ENCODE results near the gene NRSN2. TPM values are rescaled to one million over a fixed set of nuclear protein-coding genes. Genes with fewer than 3 reads are reported as not detected.

Gene NRSN2
- polyA plus RNA-seq, 1 of the 3 experiments (the other 2 are of a cell fraction), result 146 TPM

- POLR2A ChIA-PET, result no interaction called here
- Histone ChIP-seq H3F3A (replicated peaks; ENCODE audit: insufficient read depth) (peaks cover 12% of the 10 kb centered on the region), H3K9me2 (no peaks in the 10 kb centered on the region), H3K36me3 (replicated peaks in 1 of 2; ENCODE audit: control insufficient read depth in 1 of 2, insufficient read depth in 2 of 2, low read length in 1 of 2) (no peaks in the 10 kb centered on the region), H2AFZ (ENCODE audit: low read depth) (no peak overlapping the region), H3K79me2 (ENCODE audit: insufficient read depth) (no peaks in the 10 kb centered on the region), H3K9me3 (no peaks in the 10 kb centered on the region), H4K20me1 (ENCODE audit: insufficient read depth) (no peaks in the 10 kb centered on the region), H3K27ac (ENCODE audit: low read depth in 2 of 2, low read length in 1 of 2) (no peak overlapping the region), H3K4me3 (ENCODE audit: low read depth in 2 of 2, low read length in 1 of 2) (no peak overlapping the region), H3K4me2 (no peak overlapping the region), H3K9ac (no peak overlapping the region), H3K27me3 (ENCODE audit: insufficient read depth) (no peaks in the 10 kb centered on the region), H3K4me1 (ENCODE audit: control insufficient read depth in 1 of 2, insufficient read depth in 2 of 2, low read depth in 1 of 2, low read length in 1 of 2) (peaks cover 10 to 27% of the 10 kb centered on the region in 2 experiments; a peak in 3 of 4 replicates)
- WGBS (ENCODE audit: low lambda C conversion rate), result 98% methylated on average over 4 of the region's 4 CpGs
- TF ChIP-seq ELF1 (IDR thresholded peaks at IDR 0.05) (no peak), TCF12 (IDR thresholded peaks at IDR 0.05) (no peak), NRF1 (IDR thresholded peaks at IDR 0.05; ENCODE audit: low read depth, low read length) (no peak), TEAD4 (IDR thresholded peaks at IDR 0.05; ENCODE audit: borderline replicate concordance, insufficient read depth) (no peak), RXRA (IDR thresholded peaks at IDR 0.05; ENCODE audit: borderline replicate concordance, low read depth) (no peak), RFX5 (IDR thresholded peaks at IDR 0.05; ENCODE audit: low read length) (no peak), SIN3A (IDR thresholded peaks at IDR 0.05; ENCODE audit: borderline replicate concordance, low read depth, low read length) (no peak)
- TF ChIP-seq, protein P1, sequence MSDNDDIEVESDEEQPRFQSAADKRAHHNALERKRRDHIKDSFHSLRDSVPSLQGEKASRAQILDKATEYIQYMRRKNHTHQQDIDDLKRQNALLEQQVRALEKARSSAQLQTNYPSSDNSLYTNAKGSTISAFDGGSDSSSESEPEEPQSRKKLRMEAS (IDR thresholded peaks at IDR 0.05; ENCODE audit: low read depth), result no peak
- no peak for DNase-seq
- CTCF ChIA-PET, result interaction anchor here (0.8 to 1.5 kb wide), 4 partner anchors 12 to 142 kb away, joined by 3 to 4 read pairs (median 3); no protein-coding TSS in a partner anchor
Measured at GRCh38 chr20:368915-369314, 22.0 kb downstream of the NRSN2 start.

DNA sequence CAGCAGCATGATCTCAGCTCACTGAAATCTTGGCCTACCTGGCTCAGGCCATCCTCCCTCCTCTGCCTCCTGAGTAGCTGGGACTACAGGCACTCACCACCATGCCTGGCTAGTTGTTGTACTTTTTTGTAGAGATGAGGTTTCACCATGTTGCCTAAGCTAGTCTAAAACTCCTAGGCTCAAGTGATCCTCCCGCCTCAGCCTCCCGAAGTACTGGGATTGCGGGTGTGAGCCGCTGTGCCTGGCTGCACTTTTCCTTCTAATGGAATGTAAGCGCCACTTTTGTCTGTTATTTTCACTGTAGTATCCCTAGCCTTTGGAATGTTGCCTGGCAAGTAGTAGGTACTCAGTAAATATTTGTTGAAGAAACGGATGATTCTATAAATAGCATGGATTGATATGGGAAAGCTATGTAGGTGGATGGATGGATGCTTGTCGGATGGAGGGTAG lies 23.3 kb downstream of the NRSN2 start:
- no peak for DNase-seq
- H3K79me2 ChIP-seq (ENCODE audit: insufficient read depth), result no peaks in the 10 kb centered on the region
- no peak for TF ChIP-seq TAF1 (IDR thresholded peaks at IDR 0.05; ENCODE audit: borderline replicate concordance, low read depth, low read length)
- TF ChIP-seq RXRA (IDR thresholded peaks at IDR 0.05; ENCODE audit: borderline replicate concordance, low read depth), result no peak
- TF ChIP-seq SIN3A (IDR thresholded peaks at IDR 0.05; ENCODE audit: borderline replicate concordance, low read depth, low read length), result no peak
- no peak for TF ChIP-seq GATA2 (CRISPR knock-in tag; IDR thresholded peaks at IDR 0.05)
- TF ChIP-seq, protein P2, sequence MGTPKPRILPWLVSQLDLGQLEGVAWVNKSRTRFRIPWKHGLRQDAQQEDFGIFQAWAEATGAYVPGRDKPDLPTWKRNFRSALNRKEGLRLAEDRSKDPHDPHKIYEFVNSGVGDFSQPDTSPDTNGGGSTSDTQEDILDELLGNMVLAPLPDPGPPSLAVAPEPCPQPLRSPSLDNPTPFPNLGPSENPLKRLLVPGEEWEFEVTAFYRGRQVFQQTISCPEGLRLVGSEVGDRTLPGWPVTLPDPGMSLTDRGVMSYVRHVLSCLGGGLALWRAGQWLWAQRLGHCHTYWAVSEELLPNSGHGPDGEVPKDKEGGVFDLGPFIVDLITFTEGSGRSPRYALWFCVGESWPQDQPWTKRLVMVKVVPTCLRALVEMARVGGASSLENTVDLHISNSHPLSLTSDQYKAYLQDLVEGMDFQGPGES (IDR thresholded peaks at IDR 0.05; ENCODE audit: low read depth, low read length), result no peak
- H3K9me2 ChIP-seq, result no peaks in the 10 kb centered on the region
- no peak overlapping the region; a peak in 1 of 4 replicates for H3K27ac ChIP-seq (ENCODE audit: low read depth in 2 of 2, low read length in 1 of 2)
- H2AFZ ChIP-seq (ENCODE audit: low read depth), result no peak overlapping the region
- H3K4me3 ChIP-seq (ENCODE audit: low read depth in 2 of 2, low read length in 1 of 2), result no peak overlapping the region
- H3K36me3 ChIP-seq (replicated peaks in 1 of 2; ENCODE audit: control insufficient read depth in 1 of 2, insufficient read depth in 2 of 2, low read length in 1 of 2), result no peaks in the 10 kb centered on the region
- no peaks in the 10 kb centered on the region for H3K9me3 ChIP-seq
- no peaks in the 10 kb centered on the region for H3K27me3 ChIP-seq (ENCODE audit: insufficient read depth)
- CTCF ChIA-PET, result interaction anchor here (1.0 to 2.0 kb wide), 3 partner anchors 15 to 141 kb away, joined by 3 to 6 read pairs (median 4); no protein-coding TSS in a partner anchor
- no peaks in the 10 kb centered on the region for H4K20me1 ChIP-seq (ENCODE audit: insufficient read depth)
- no peak overlapping the region for H3K9ac ChIP-seq
- H3K4me1 ChIP-seq (ENCODE audit: control insufficient read depth in 1 of 2, insufficient read depth in 2 of 2, low read depth in 1 of 2, low read length in 1 of 2), result peaks cover 10 to 27% of the 10 kb centered on the region in 2 experiments; a peak in 3 of 4 replicates
- peaks cover 12% of the 10 kb centered on the region for H3F3A ChIP-seq (replicated peaks; ENCODE audit: insufficient read depth)
- WGBS (ENCODE audit: low lambda C conversion rate), result 87% methylated on average over 7 of the region's 7 CpGs
- H3K4me2 ChIP-seq, result no peak overlapping the region
- POLR2A ChIA-PET, result interaction anchor here (0.6 to 0.7 kb wide), 2 partner anchors 43 to 277 kb away, joined by 3 to 4 read pairs; no protein-coding TSS in a partner anchor
